Kidney epithelial cell (primary cell): ENCODE data around the gene SASH1. TPM values are rescaled to one million over a fixed set of nuclear protein-coding genes. Genes with fewer than 3 reads are reported as not detected.

ENCODE experiments used
- DNase-seq: peaks from one replicate; pipeline ENCODE4 v3.0.0-alpha.2; 2010; ENCODE audit warnings: low read depth
- H3K27me3 ChIP-seq: 2 replicates; pipeline ENCODE4 v1.6.0; 2011; ENCODE audit warnings: low read length; ENCODE audit not compliant: control insufficient read depth, insufficient read depth
- H3K36me3 ChIP-seq: 2 replicates; pipeline ENCODE4 v1.5.1; 2011; ENCODE audit warnings: low read length; ENCODE audit not compliant: control insufficient read depth, insufficient read depth
- H3K4me3 ChIP-seq: 2 replicates; pipeline ENCODE4 v1.5.1; 2011; ENCODE audit warnings: low read depth, mild to moderate bottlenecking, control low read depth, low read length
- CTCF ChIP-seq: IDR thresholded peaks from 2 replicates; pipeline ENCODE4 v1.5.1; 2011; ENCODE audit warnings: mild to moderate bottlenecking, moderate library complexity, low read length, control low read depth, inconsistent platforms; ENCODE audit not compliant: insufficient read depth, poor library complexity, severe bottlenecking
- total RNA-seq: library from RNA; depleted of rRNA; stranded (reverse); fragments of >200 nt; gene quantifications from 2 replicates; pipeline ENCODE4 v1.2.3, GENCODE V29; 2015

SASH1 gene
- total RNA-seq, 1 donor from 2014 or later = 13.8 TPM

DNA sequence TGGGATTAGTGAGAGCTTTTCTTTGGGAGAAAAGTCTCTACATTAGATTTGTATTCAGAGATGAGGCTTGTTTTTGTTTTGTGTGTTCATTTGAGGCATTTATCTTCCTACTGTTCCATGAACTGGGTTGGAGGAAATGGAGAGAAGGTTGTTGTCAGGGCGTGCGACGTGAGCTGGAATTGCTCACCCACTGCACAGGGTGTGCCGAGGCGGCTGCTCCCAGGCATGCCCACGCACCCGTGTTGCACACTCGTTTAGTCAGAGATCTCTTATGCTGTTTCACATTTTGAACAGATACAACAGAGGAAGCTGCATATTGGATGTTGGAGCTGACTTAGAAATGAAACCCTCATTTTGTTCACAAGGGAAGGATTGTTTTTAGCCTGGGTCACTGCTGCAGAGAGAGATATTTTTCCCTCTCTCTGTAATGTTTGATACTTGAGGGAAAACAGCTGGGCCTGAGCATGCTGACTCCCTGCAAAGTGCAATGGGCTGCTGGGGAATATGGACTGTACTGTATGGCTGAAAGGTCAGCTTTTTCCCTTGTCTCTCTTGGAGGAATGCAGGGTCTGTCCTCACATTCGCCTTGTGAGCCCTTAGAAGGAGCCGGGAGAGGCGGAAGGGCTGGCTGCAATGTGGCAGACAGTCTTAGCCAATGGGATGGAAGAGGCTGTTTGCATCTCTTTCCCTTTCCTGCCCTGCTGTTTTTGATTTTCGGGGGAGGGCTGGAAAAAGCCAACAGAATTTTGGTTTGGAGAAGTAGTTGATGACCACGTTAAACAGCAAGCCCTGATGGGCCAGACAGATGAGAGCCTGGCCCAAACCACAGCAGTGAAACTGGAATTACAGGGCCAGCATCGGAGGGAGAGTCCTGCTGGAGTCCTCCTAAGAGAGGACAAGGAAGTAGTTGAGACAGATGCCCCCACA is 170.8 kb downstream of the SASH1 start:
- DNase-seq = no peak

GRCh38 chr6:148514091-148514845 is 171.6 kb downstream of the SASH1 start:
- Histone ChIP-seq H3K4me3 (no peak overlapping the region), H3K27me3 (no peaks in the 10 kb centered on the region), H3K36me3 (no peaks in the 10 kb centered on the region)
- TF ChIP-seq CTCF = no peak
- no peak for DNase-seq

More for the DNA sequence above, 170.8 kb downstream of the SASH1 start:
- Histone ChIP-seq H3K36me3 (no peaks in the 10 kb centered on the region), H3K4me3 (no peak overlapping the region), H3K27me3 (no peaks in the 10 kb centered on the region)
- TF ChIP-seq CTCF = no peak

GRCh38 chr6:148516217-148516616 is 173.6 kb downstream of the SASH1 start:
- Histone ChIP-seq H3K4me3 (no peak overlapping the region), H3K27me3 (no peaks in the 10 kb centered on the region), H3K36me3 (no peaks in the 10 kb centered on the region)
- no peak for TF ChIP-seq CTCF
- DNase-seq = no peak

DNA sequence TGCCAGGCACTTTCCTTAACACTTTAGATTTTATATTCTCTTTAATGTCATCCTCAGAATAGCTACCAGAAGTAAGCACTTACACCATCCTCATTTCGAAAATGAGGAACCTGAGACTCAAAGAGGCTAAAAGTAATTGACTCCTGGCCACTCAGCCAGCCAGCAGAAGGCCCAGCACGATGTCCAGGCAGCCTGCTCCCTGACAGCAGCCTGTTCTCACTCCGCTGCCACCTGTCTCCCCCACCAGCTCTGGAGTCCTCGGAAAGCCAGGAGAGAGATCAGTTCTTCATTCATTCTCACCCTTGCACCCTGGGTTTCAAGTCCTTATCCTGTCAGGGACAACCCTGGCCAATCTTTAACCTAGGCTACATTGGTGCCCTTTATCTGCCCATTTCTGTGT is 174.0 kb downstream of the SASH1 start:
- H3K27me3 ChIP-seq = no peaks in the 10 kb centered on the region
- TF ChIP-seq CTCF = no peak
- no peak overlapping the region for H3K4me3 ChIP-seq
- no peak for DNase-seq
- no peaks in the 10 kb centered on the region for H3K36me3 ChIP-seq

GRCh38 chr6:148517470-148517869 is 174.8 kb downstream of the SASH1 start:
- DNase-seq = no peak
- H3K27me3 ChIP-seq = no peaks in the 10 kb centered on the region

More at GRCh38 chr6:148517470-148517869, 174.8 kb downstream of the SASH1 start:
- no peak for TF ChIP-seq CTCF
- H3K36me3 ChIP-seq = no peaks in the 10 kb centered on the region
- no peak overlapping the region for H3K4me3 ChIP-seq
